DOHH2 (cell line): ENCODE data around the gene POLR3C.

Source experiments
- EZH2phosphoT487 ChIP-seq: fragments of 200-600 bp; sonication (generic); IDR thresholded peaks from 2 replicates; pipeline ENCODE4 v1.6.1; 2017; ENCODE audit warnings: borderline replicate concordance, mild to moderate bottlenecking, antibody characterized with exemption, low read length, moderate library complexity, mixed read lengths
- TF ChIP-seq, protein P1 (sequence below): fragments of 200-600 bp; sonication (generic); IDR thresholded peaks from one replicate; pipeline ENCODE4 v1.5.1; 2014; ENCODE audit warnings: antibody characterized with exemption, mild to moderate bottlenecking, low read depth, low read length; ENCODE audit not compliant: poor library complexity, severe bottlenecking

DNA sequence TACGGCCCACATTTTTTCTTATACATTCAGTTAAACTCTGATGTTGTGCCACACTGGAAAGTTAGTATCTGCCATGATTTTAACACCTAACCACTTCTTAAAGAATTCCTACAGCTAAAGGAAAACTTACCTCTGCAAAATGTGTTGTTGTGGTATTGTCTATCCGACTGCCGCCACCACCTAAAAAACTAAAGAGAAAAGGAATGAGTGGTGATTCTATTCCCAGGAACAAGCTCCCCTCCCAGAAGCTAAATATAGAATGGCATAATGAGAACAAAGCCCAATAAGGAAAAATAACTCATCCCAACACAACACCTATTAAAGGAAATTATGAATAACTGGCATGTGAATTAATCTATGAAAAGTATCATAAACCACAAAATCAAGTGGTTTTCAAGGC lies 39.6 kb upstream of the POLR3C start:
- TF ChIP-seq, protein P1, sequence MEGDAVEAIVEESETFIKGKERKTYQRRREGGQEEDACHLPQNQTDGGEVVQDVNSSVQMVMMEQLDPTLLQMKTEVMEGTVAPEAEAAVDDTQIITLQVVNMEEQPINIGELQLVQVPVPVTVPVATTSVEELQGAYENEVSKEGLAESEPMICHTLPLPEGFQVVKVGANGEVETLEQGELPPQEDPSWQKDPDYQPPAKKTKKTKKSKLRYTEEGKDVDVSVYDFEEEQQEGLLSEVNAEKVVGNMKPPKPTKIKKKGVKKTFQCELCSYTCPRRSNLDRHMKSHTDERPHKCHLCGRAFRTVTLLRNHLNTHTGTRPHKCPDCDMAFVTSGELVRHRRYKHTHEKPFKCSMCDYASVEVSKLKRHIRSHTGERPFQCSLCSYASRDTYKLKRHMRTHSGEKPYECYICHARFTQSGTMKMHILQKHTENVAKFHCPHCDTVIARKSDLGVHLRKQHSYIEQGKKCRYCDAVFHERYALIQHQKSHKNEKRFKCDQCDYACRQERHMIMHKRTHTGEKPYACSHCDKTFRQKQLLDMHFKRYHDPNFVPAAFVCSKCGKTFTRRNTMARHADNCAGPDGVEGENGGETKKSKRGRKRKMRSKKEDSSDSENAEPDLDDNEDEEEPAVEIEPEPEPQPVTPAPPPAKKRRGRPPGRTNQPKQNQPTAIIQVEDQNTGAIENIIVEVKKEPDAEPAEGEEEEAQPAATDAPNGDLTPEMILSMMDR, result no peak
- no peak for TF ChIP-seq EZH2phosphoT487
